ENCODE data around the gene FARP1. TPM values are rescaled to one million over a fixed set of nuclear protein-coding genes. Genes with fewer than 3 reads are reported as not detected.

FARP1 gene
- total RNA-seq, 1 donor from 2014 or later = 110 TPM

- Histone ChIP-seq H3K9me3 (no peaks in the 10 kb centered on the region), H3K27me3 (ENCODE audit: low read depth) (no peaks in the 10 kb centered on the region), H3K36me3 (no peaks in the 10 kb centered on the region), H3K4me3 (no peak overlapping the region), H3K4me1 (no peaks in the 10 kb centered on the region), H3K27ac (no peak overlapping the region)
- DNase-seq (no peak), ATAC-seq (no peak)
- intact Hi-C loops (cut with DNase I) = no loop called here
- no peak for TF ChIP-seq CTCF (IDR thresholded peaks at IDR 0.05)
Measured at GRCh38 chr13:98118865-98119264, 24.0 kb upstream of the FARP1 start.

- no peaks in the 10 kb centered on the region for H3K27me3 ChIP-seq (ENCODE audit: low read depth)
- no peaks in the 10 kb centered on the region for H3K9me3 ChIP-seq
- H3K36me3 ChIP-seq = no peaks in the 10 kb centered on the region
- no peaks in the 10 kb centered on the region for H3K4me1 ChIP-seq
- H3K27ac ChIP-seq = no peak overlapping the region
- intact Hi-C loops (cut with DNase I) = no loop called here
- DNase-seq (no peak), ATAC-seq (no peak)
- H3K4me3 ChIP-seq = no peak overlapping the region
- TF ChIP-seq CTCF (IDR thresholded peaks at IDR 0.05) = no peak
Measured at GRCh38 chr13:98123176-98123575, 19.7 kb upstream of the FARP1 start.

GRCh38 chr13:98129059-98129746 is 13.7 kb upstream of the FARP1 start:
- no peak for TF ChIP-seq CTCF (IDR thresholded peaks at IDR 0.05)
- Histone ChIP-seq H3K27ac (no peak overlapping the region), H3K4me3 (no peak overlapping the region), H3K9me3 (no peaks in the 10 kb centered on the region), H3K27me3 (ENCODE audit: low read depth) (no peaks in the 10 kb centered on the region), H3K4me1 (no peaks in the 10 kb centered on the region), H3K36me3 (no peaks in the 10 kb centered on the region)
- DNase-seq = no peak
- intact Hi-C loops (cut with DNase I) = no loop called here
- no peak for ATAC-seq

- Histone ChIP-seq H3K9me3 (no peaks in the 10 kb centered on the region), H3K4me3 (no peak overlapping the region), H3K27me3 (ENCODE audit: low read depth) (no peaks in the 10 kb centered on the region), H3K27ac (no peak overlapping the region), H3K36me3 (no peaks in the 10 kb centered on the region), H3K4me1 (no peaks in the 10 kb centered on the region)
- DNase-seq (no peak), ATAC-seq (no peak)
- intact Hi-C loops (cut with DNase I) = no loop called here
- TF ChIP-seq CTCF (IDR thresholded peaks at IDR 0.05) = no peak
Measured at GRCh38 chr13:98133946-98134345, 8.9 kb upstream of the FARP1 start.

GRCh38 chr13:98134901-98135300 is 8.0 kb upstream of the FARP1 start:
- Histone ChIP-seq H3K36me3 (no peaks in the 10 kb centered on the region), H3K4me1 (no peaks in the 10 kb centered on the region), H3K27me3 (ENCODE audit: low read depth) (no peaks in the 10 kb centered on the region), H3K9me3 (no peaks in the 10 kb centered on the region), H3K27ac (no peak overlapping the region), H3K4me3 (no peak overlapping the region)
- no peak for TF ChIP-seq CTCF (IDR thresholded peaks at IDR 0.05)
- DNase-seq (no peak), ATAC-seq (no peak)
- intact Hi-C loops (cut with DNase I) = no loop called here

Measured in lower lobe of right lung (tissue), 2 donors.